Right lobe of liver (tissue), 6 donors: Measurements from ENCODE around the gene PFDN4. TPM values are rescaled to one million over a fixed set of nuclear protein-coding genes. Genes with fewer than 3 reads are reported as not detected.

ENCODE experiments used
- ATAC-seq, 4 donors: fragments of 200-7000 bp; cut with Tn5 transposase; one replicate each; pipeline ENCODE4 v1.9.1; 2020; ENCODE audit warnings: mild to moderate bottlenecking in 4 of 4, moderate library complexity in 4 of 4
- DNase-seq, 3 donors: peaks; one replicate each; pipeline ENCODE4 v3.0.0-alpha.2; 2020
- H3K27ac ChIP-seq, 3 donors: fragments of 200-600 bp; one replicate each; pipeline ENCODE4 v1.8.0; 2022
- H3K27me3 ChIP-seq, 2 donors: fragments of 200-600 bp; one replicate each; pipeline ENCODE4 v1.8.0; 2022
- H3K36me3 ChIP-seq, 4 donors: fragments of 200-600 bp; sonication (generic) in 1 of 4; one replicate each; pipeline versions ENCODE4 v1.5.1 to v1.8.0; 2017 to 2022; ENCODE audit warnings: control low read depth in 1 of 4
- H3K4me1 ChIP-seq, 4 donors: fragments of 200-600 bp; sonication (generic) in 1 of 4; one replicate each; pipeline versions ENCODE4 v1.5.1 to v1.8.0; 2017 to 2022; ENCODE audit warnings: control low read depth in 1 of 4
- H3K4me3 ChIP-seq, 3 donors: fragments of 200-600 bp; one replicate each; pipeline ENCODE4 v1.8.0; 2022
- H3K9me3 ChIP-seq, 4 donors: fragments of 200-600 bp; sonication (generic) in 1 of 4; one replicate each; pipeline versions ENCODE4 v1.5.1 to v1.8.0; 2017 to 2022; ENCODE audit warnings: control low read depth in 1 of 4
- POLR2A ChIP-seq: fragments of 450-650 bp; IDR thresholded peaks from one replicate; pipeline ENCODE4 v1.6.1; 2017; ENCODE audit warnings: antibody characterized with exemption, mild to moderate bottlenecking
- WGBS: methylation state at CpG from one replicate; pipeline ENCODE4 v1.1.6; 2018; ENCODE audit warnings: low coverage, low lambda C conversion rate; ENCODE audit not compliant: insufficient coverage; ENCODE audit errors: missing lambda C conversion rate; 5-methylcytosine and 5-hydroxymethylcytosine counted together
- intact Hi-C, 2 donors: fragments of 100-400 bp; cut with DNase I; formaldehyde crosslinking; loops; one replicate each; pipeline versions ENCODE4 v1.11.2 to v1.14.1; 2022
- total RNA-seq, 6 experiments: library from RNA; depleted of rRNA in 2 of 6; stranded (reverse); fragments of >200 nt in 2 of 6; fragmentation: NEBNext Ultra II Directional in 3 of 6; extraction: Animal tissue kit (Norgen Biotek cat#: 25700) in 3 of 6; gene quantifications; one replicate each; pipeline versions ENCODE4 v1.1.0 to v1.2.4, GENCODE V29; 2016 to 2023
- TF ChIP-seq, protein P1 (sequence below), 4 donors: fragments of 200-600 bp in 3 of 4; fragments of 450-650 bp in 1 of 4; IDR thresholded peaks; one replicate each; pipeline versions ENCODE4 v1.5.1 to v1.8.0; 2016 to 2022; ENCODE audit warnings: antibody characterized with exemption in 4 of 4, mild to moderate bottlenecking in 2 of 4
- donor health status: DM: no; HTN: yes; CAD: no.
- donor health status: DM: no; HTN: no; CAD: no.
- donor health status: DM: no; HTN: no; CAD: no.
- donor health status: DM: no; HTN: yes; CAD: no.
- donor health status: DM: no; HTN: yes; CAD: no.

Gene PFDN4
- total RNA-seq, 6 experiments from 2014 or later: 4.2 to 50.9 (median 7.9) TPM

DNA sequence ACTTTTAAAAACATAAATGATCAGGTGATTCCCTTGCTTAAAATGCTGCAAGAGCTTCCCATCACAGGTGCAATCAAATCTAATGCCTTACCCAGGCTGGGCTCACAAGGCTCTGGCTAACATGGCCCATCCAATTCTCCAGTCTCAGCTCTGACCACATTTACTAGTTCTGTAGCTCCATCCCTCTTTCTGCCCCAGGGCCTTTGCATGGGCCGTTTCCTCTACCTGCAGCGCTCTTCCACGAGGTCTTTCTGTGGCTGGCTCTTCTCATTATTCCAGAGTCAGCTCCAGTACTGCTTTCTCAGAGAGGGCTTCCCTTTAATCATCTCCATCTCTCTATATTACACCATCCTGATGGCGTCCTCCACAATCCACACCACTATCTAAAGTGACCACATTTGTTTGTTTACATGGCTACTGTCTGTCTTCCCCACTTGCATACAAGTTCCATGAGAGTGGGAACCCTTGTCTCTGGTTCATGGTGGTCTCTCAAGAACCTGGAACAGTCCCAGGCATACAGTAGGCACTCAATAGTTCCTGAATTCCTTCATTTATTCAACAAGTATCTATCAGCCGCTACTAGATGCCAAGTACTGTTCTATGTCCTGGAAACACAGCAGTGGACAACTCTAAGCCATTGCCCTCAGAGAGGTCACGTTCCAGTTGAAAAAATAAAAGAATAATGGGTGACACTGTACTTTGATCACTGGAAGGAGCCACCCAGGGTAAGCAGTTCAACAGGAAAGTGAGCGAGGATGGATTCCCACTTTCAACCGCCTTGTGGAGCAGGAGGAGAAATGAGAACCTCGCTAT lies 46.7 kb upstream of the PFDN4 start:
- WGBS: 60% methylated on average over 8 of the region's 9 CpGs
- H3K27me3 ChIP-seq: no peaks in the 10 kb centered on the region
- ATAC-seq: peak in 1 of 4 donors; percentile 23

DNA sequence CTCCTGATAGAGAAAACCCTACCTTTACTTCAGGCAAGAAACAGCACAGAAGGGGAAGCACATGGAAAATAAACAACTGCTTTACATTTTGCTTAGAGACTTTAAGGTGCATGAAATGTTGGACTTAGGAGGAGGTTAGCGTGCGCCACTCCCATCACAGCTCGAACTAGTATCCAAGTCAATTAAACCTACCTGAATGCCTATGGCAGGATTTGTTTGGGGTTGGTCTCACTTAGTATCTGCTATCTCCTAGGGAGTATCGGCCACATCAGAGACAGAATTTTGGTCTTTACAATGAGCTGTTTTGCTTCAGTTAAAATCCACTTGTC lies 46.1 kb upstream of the PFDN4 start:
- TF ChIP-seq, protein P1, sequence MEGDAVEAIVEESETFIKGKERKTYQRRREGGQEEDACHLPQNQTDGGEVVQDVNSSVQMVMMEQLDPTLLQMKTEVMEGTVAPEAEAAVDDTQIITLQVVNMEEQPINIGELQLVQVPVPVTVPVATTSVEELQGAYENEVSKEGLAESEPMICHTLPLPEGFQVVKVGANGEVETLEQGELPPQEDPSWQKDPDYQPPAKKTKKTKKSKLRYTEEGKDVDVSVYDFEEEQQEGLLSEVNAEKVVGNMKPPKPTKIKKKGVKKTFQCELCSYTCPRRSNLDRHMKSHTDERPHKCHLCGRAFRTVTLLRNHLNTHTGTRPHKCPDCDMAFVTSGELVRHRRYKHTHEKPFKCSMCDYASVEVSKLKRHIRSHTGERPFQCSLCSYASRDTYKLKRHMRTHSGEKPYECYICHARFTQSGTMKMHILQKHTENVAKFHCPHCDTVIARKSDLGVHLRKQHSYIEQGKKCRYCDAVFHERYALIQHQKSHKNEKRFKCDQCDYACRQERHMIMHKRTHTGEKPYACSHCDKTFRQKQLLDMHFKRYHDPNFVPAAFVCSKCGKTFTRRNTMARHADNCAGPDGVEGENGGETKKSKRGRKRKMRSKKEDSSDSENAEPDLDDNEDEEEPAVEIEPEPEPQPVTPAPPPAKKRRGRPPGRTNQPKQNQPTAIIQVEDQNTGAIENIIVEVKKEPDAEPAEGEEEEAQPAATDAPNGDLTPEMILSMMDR (IDR thresholded peaks at IDR 0.05): no peak
- no peak for TF ChIP-seq POLR2A
- Histone ChIP-seq H3K4me1 (no peaks in the 10 kb centered on the region), H3K27ac (no peak overlapping the region), H3K36me3 (no peaks in the 10 kb centered on the region), H3K9me3 (no peaks in the 10 kb centered on the region), H3K4me3 (no peak overlapping the region), H3K27me3 (no peaks in the 10 kb centered on the region)
- no peak for ATAC-seq
- intact Hi-C loops: no loop called here
- WGBS: 90% methylated on average over 4 of the region's 4 CpGs
- no peak for DNase-seq

More for the DNA sequence above, 46.7 kb upstream of the PFDN4 start:
- no peak for TF ChIP-seq POLR2A
- H3K27ac ChIP-seq: no peak overlapping the region
- no peak for DNase-seq
- H3K4me3 ChIP-seq: no peak overlapping the region
- H3K4me1 ChIP-seq: no peaks in the 10 kb centered on the region
- H3K9me3 ChIP-seq: no peaks in the 10 kb centered on the region
- no peaks in the 10 kb centered on the region for H3K36me3 ChIP-seq
- intact Hi-C loops: no loop called here

DNA sequence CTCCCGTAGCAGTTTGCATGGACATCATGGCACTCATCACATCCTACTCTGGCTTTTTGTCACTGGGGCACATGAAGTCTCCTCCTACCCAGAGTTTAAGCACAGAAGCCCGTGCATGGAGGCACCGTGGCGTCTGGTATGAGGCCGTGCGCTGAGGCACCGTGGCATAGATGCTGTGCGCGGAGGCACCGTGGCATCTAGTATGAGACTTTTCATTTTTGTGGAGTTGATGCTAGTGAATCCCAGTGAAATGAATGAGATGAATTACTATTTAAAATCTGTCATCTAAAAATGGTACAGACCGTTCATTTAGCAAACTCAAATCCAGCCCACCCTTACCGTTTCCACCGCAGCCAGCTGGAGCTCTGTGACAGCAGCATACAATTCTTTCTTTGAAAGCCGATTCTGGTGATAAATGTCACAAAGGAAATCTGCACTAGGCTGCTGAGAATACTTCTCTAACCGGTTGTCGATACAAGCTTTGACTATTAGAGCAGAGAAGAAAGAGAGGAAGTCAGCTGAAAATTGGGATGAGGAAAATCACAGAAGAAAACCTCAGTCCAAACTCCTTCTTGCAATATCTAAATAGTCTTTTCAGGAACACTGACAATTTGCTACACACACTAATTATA lies 45.4 kb upstream of the PFDN4 start:
- Histone ChIP-seq H3K27me3 (no peaks in the 10 kb centered on the region), H3K4me1 (no peaks in the 10 kb centered on the region), H3K4me3 (no peak overlapping the region), H3K27ac (no peak overlapping the region), H3K9me3 (no peaks in the 10 kb centered on the region), H3K36me3 (no peaks in the 10 kb centered on the region)
- DNase-seq (no peak), ATAC-seq (no peak)
- TF ChIP-seq, protein P1 (IDR thresholded peaks at IDR 0.05): no peak
- no peak for TF ChIP-seq POLR2A
- WGBS: 55% methylated on average over 11 of the region's 16 CpGs
- intact Hi-C loops: no loop called here

DNA sequence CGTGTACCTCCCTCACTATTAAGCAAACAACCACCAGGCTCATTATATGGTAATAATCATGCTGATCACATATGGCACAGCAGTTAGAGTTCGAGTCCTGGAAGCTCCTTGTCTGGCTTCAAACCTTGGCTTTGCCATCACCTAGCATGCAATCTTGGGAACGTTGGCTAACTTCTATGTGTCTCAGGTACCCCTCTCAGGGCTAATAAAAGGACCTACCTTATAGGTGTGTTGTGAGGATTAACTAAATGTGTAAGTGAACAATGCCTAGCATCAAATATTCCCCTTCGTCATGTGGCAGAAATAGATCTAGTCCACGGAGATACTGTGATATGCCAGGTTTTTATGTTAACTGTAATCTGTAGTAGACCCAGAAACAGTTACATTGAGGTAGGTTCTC lies 44.5 kb upstream of the PFDN4 start:
- Histone ChIP-seq H3K36me3 (no peaks in the 10 kb centered on the region), H3K27ac (no peak overlapping the region), H3K4me3 (no peak overlapping the region), H3K9me3 (no peaks in the 10 kb centered on the region), H3K27me3 (no peaks in the 10 kb centered on the region), H3K4me1 (no peaks in the 10 kb centered on the region)
- WGBS: 78% methylated on average over 5 of the region's 5 CpGs
- intact Hi-C loops: no loop called here
- ATAC-seq: no peak
- TF ChIP-seq, protein P1 (IDR thresholded peaks at IDR 0.05): no peak
- TF ChIP-seq POLR2A: no peak
- DNase-seq: no peak

DNA sequence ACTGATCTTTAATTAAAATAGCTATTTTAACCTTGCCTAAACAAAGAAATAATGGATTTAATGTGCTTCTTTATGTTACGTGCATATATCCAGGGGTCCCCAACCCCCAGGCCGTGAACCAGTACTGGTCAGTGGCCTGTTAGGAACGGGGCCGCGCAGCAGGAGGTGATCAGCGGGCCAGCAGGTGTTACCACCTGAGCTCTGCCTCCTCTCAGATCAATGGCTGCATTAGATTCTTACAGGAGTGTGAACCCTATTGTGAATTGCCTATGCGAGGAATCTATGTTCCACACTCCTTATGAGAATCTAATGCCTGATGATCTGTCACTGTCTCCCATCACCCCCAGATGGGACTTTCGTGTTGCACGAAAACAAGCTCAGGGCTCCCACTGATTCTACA lies 42.9 kb upstream of the PFDN4 start:
- H3K4me1 ChIP-seq: no peaks in the 10 kb centered on the region
- 88% methylated on average over 9 of the region's 9 CpGs for WGBS
- H3K27ac ChIP-seq: no peak overlapping the region
- TF ChIP-seq POLR2A: no peak
- TF ChIP-seq, protein P1 (IDR thresholded peaks at IDR 0.05): no peak
- H3K9me3 ChIP-seq: no peaks in the 10 kb centered on the region
- H3K4me3 ChIP-seq: no peak overlapping the region
- no peaks in the 10 kb centered on the region for H3K27me3 ChIP-seq
- intact Hi-C loops: no loop called here
- ATAC-seq (no peak), DNase-seq (no peak)
- H3K36me3 ChIP-seq: no peaks in the 10 kb centered on the region
